Left renal pelvis (tissue), 4 donors: ENCODE results near the gene FXYD1. TPM values are rescaled to one million over a fixed set of nuclear protein-coding genes. Genes with fewer than 3 reads are reported as not detected.
A peak's percentile ranks its signal among the peaks of the same experiment; 100 is the strongest.
"Not testable (repeated sequence)": the region's sequence is repeated elsewhere in the genome, so short reads cannot be mapped to it uniquely, and the experiment has no call there.

ENCODE experiments used
- DNase-seq, 4 donors: peaks; one replicate each; pipeline ENCODE4 v3.0.0-alpha.2; 2013; ENCODE audit warnings: low read depth in 4 of 4, low spot score in 3 of 4
- polyA plus RNA-seq, 4 donors: library from polyadenylated mRNA; unstranded; fragments of 120-200 nt; gene quantifications; one replicate each; pipeline ENCODE4 v1.2.1, GENCODE V29; 2013; ENCODE audit not compliant: insufficient read length in 4 of 4

Gene FXYD1
- 10 to 100 TPM; 22.3 to 73.8 (median 27.2) TPM for polyA plus RNA-seq

GRCh38 chr19:35138305-35138892 lies at the start of gene FXYD1:
TSS of gene FXYD1 (plus strand) at chr19:35138824. CDS start at chr19:35140080, 1,256 bp downstream.
- DNase-seq: no peak

DNA sequence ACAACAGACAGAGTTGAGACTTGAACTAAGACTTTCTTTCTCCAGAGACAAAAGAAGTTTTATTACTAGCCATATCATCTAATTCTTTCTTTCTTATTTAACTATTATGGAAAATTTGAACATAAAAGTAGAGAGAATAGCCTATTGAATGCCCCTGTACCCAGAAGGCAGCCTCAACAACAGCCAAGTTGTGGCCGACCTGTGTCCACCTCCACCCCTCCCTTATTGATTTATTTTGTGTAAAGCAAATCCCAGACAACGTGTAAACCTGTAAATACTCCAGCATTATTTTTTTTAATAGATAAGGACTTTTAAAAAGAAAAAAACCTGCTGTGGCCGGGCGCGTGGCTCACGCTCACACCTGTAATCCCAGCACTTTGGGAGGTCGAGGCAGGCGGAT lies 49.1 kb upstream of the FXYD1 start:
- no peak for DNase-seq

- no peak for DNase-seq
These were observed 48.5 kb upstream of the FXYD1 start for GRCh38 chr19:35090160-35090505.

DNA sequence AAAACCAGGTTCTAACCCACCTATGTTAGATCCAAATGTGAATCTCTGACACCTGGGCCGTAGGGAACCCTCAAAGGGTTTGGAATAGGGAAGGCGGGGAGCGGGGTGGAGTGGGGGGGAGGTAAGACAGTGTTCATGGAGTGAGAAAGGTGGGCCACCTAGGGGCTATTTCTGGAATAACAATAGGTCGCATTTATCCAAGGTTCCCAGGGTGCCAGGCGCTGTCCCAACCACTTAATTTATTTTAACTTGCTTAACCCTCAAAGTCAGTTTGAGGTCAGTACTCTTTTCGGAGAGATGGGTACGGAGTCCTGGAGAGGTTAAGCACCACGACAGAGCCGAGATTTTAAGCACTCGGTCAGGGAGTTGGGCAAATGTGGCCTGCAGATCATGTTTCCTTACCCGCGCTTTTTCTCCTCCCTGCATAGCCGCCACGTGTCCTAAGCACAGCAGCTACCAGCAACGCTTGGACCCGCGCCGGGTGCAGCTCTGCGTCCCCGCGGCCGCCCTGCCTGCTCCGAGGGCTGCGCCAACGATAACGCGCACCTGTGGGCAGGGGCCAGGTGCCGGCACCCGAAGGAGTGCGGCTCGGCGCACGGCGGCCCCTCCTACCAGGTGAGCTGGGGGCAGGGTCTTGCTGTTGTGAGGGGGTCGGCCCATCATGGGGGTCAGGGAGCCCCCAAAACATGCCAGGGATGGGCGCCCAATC lies 48.0 kb upstream of the FXYD1 start:
- peak in 3 of 4 donors; percentile 56 to 68 (median 63) for DNase-seq

- no peak for DNase-seq
These were observed 45.2 kb upstream of the FXYD1 start for GRCh38 chr19:35093430-35093829.

GRCh38 chr19:35093941-35094647 lies 44.5 kb upstream of the FXYD1 start:
- no peak for DNase-seq

GRCh38 chr19:35094656-35095055 lies 44.0 kb upstream of the FXYD1 start:
- no peak for DNase-seq

- DNase-seq: no peak
These were observed 42.8 kb upstream of the FXYD1 start for GRCh38 chr19:35095667-35096368.

DNA sequence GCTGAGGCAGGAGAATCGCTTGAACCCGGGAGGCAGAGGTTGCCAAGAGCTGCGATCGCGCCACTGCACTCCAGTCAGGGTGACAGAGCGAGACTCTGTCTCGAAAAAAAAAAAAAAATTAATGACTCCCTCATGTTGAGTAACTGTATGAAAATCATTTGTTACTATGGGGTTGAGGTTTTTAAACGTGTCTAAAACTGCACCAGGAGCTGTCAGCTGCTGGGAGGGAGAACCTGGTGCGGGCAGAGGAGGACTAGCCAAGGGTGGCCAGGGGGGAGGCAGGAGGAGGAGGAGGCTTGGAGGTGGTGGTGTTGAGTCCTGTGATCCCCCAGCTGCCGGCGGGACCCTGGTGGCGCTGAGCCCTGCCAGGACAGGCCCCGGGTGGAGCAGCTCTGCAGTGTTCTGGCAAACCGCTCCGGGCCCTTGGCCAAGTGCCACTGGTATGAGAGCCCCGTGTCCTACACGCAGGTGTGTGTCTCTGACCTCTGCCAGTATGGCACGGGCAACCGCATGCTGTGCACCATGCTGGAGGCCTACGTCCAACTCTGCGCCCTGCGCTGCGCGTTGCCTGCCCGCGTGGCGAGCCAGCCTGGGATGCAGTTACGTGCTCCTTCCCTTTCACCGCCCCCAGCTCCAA lies 40.1 kb upstream of the FXYD1 start:
- no peak for DNase-seq

GRCh38 chr19:35099155-35099896 lies 39.3 kb upstream of the FXYD1 start:
- no peak for DNase-seq

DNA sequence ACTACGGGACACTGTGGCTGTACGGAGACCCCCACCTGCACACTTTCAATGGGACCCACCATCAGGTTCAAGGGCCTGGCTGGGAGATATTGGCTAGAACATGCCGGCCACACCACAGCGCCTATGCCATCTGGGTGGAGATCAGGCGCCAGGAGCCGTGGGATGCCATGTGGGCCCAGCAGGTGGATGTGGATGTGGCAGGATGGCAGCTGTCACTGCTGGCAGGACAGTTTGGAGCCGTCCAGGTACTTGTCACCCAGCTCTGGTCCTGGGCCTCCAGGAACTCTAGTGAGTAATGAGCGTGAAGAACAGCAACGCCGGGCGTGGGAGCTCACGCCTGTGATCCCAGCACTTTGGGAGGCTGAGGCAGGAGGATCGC lies 38.7 kb upstream of the FXYD1 start:
- DNase-seq: no peak

- no peak for DNase-seq
These were observed 37.8 kb upstream of the FXYD1 start for GRCh38 chr19:35100588-35101533.

GRCh38 chr19:35101949-35102348 lies 36.7 kb upstream of the FXYD1 start:
- DNase-seq: not testable (repeated sequence)

DNA sequence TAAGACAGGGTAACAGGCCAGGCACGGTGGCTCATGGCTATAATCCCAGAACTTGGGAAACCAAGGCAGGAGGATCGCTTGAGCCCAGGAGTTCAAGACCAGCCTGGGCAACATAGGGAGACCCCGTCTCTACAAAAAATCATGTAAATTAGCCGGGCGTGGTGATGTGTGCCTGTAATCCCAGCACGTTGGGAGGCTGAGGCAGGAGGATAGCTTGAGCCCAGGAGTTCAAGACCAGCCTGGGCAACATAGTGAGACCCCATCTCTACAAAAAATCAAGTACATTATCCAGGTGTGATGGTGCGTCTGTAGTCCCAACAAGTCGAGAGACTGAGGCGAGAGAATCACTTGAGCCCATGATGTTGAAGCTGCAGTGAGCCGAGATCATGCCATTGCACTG lies 35.0 kb upstream of the FXYD1 start:
- not testable (repeated sequence) for DNase-seq

DNA sequence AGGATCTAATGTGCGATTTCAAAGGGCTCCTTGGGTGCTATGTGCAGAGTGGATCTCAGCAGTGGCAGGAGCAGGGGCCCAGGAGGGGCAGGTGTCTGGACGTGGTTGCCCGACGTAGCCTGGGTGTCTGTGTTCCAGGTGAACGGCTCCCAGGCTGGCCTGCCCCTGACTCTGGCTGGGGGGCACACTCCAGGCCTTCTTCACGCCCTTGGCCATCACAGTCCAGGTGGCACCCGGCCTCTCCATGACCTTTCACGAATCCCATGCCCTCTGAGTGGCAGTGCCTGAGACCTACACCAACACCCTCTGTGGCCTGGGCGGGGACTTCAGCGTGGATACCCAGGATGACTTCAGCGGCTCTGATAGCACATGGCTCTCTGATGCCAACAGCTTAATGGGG lies 34.3 kb upstream of the FXYD1 start:
- no peak for DNase-seq

- no peak for DNase-seq
These were observed 33.6 kb upstream of the FXYD1 start for GRCh38 chr19:35105047-35105410.

- DNase-seq: no peak
These were observed 33.0 kb upstream of the FXYD1 start for GRCh38 chr19:35105411-35106290.

DNA sequence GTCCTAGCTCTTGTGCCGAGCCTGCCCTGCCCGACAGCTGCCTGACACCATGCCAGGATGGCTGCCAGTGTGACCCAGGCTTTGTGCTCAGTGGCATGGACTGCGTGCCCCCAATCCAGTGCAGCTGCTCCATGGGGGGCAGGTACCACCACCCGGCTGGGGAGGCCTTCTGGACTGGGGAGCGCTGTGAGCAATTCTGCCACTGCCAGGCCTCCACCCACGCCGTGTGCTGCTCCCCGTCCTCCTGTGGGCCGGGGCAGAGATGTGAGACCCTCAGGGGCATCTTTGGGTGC lies 32.4 kb upstream of the FXYD1 start:
- DNase-seq: no peak
